ENCODE measurements around the gene PGD. TPM values are rescaled to one million over a fixed set of nuclear protein-coding genes. Genes with fewer than 3 reads are reported as not detected.
"Not testable (repeated sequence)": the region's sequence is repeated elsewhere in the genome, so short reads cannot be mapped to it uniquely, and the experiment has no call there.

Gene PGD
- total and polyA plus RNA-seq, 3 experiments from 2014 or later, result 42.4 to 116 (median 115) TPM

DNA sequence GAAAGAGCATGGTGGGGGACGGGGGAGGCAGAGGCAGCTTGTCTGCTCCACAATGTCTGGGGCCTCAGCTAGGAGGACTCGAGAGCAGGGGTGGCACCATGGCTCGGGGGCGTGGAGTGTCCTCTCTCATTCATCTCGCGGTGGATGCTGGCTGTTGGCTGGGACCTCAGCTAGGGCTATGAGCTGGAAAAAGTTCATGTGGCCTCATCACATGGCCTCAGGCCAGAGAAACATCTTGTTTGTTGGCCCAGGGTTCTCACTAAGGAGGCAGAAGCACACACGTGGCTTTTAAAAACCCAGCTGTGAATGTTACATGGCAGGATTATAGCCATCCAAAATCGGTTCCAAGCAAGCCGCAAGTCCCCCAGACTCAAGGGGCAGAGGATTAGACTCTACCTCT, 25.2 kb downstream of the PGD start:
- Histone ChIP-seq H3K4me3 (ENCODE audit: low read length) (no peak overlapping the region), H3K27me3 (ENCODE audit: insufficient read depth, low read length, poor library complexity, severe bottlenecking) (no peaks in the 10 kb centered on the region), H3K4me1 (ENCODE audit: insufficient read depth, low read length) (peaks cover under 1% of the 10 kb centered on the region), H3K9me3 (ENCODE audit: low read length) (no peaks in the 10 kb centered on the region), H3K27ac (ENCODE audit: low read depth, low read length) (no peak overlapping the region), H3K36me3 (ENCODE audit: insufficient read depth, low read length) (no peaks in the 10 kb centered on the region)
- Mint-ChIP-seq H3K4me3 (no peak overlapping the region), H3K27ac (no peak overlapping the region), H3K9me3 (no peaks in the 10 kb centered on the region), H3K36me3 (peaks cover 0 to 21% (median 13%) of the 10 kb centered on the region in 3 donors), H3K4me1 (peaks cover 2 to 6% (median 4%) of the 10 kb centered on the region in 3 donors), H3K27me3 (peaks cover 0 to 1% of the 10 kb centered on the region in 2 donors)
- ChIA-PET POLR2A (no interaction called here), CTCF (interaction anchor here (0.5 to 1.4 kb wide), 3 partner anchors 30 to 550 kb away, joined by 3 read pairs; no protein-coding TSS in a partner anchor)
- DNase-seq, result no peak

DNA sequence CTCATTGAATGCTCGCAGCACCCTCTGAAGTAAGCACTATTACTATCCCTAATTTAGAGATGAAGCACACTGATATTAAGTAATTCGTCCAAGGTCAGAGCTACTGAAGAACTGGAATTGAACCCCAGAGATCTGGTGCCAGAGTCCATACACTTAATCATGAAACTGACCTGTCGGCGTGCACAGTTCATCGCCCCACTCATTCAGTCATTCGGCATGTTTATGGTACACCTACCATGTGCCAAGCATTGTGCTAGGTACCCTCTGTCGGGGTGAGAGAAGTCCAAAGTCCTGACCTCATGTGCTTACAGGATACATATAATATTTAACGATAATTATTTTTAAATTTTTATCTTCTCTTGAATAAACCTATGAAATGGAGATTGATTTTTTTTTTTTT, 25.8 kb downstream of the PGD start:
- H3K4me1 Mint-ChIP-seq, result peaks cover 2 to 10% (median 5%) of the 10 kb centered on the region in 3 donors
- H3K36me3 Mint-ChIP-seq, result peaks cover 0 to 15% (median 7%) of the 10 kb centered on the region in 3 donors
- H3K27me3 Mint-ChIP-seq, result peaks cover 0 to 1% of the 10 kb centered on the region in 2 donors
- no peaks in the 10 kb centered on the region for H3K36me3 ChIP-seq (ENCODE audit: insufficient read depth, low read length)
- CTCF ChIA-PET, result interaction anchor here (0.6 to 1.4 kb wide), 2 partner anchors 74 to 550 kb away, joined by 3 read pairs; no protein-coding TSS in a partner anchor
- H3K27ac ChIP-seq (ENCODE audit: low read depth, low read length), result no peak overlapping the region
- no peak overlapping the region for H3K4me3 ChIP-seq (ENCODE audit: low read length)
- no peak overlapping the region for H3K4me3 Mint-ChIP-seq
- no peaks in the 10 kb centered on the region for H3K9me3 Mint-ChIP-seq
- H3K27me3 ChIP-seq (ENCODE audit: insufficient read depth, low read length, poor library complexity, severe bottlenecking), result no peaks in the 10 kb centered on the region
- H3K27ac Mint-ChIP-seq, result no peak overlapping the region
- H3K4me1 ChIP-seq (ENCODE audit: insufficient read depth, low read length), result peaks cover 7% of the 10 kb centered on the region
- POLR2A ChIA-PET, result no interaction called here
- no peaks in the 10 kb centered on the region for H3K9me3 ChIP-seq (ENCODE audit: low read length)
- DNase-seq, result no peak

DNA sequence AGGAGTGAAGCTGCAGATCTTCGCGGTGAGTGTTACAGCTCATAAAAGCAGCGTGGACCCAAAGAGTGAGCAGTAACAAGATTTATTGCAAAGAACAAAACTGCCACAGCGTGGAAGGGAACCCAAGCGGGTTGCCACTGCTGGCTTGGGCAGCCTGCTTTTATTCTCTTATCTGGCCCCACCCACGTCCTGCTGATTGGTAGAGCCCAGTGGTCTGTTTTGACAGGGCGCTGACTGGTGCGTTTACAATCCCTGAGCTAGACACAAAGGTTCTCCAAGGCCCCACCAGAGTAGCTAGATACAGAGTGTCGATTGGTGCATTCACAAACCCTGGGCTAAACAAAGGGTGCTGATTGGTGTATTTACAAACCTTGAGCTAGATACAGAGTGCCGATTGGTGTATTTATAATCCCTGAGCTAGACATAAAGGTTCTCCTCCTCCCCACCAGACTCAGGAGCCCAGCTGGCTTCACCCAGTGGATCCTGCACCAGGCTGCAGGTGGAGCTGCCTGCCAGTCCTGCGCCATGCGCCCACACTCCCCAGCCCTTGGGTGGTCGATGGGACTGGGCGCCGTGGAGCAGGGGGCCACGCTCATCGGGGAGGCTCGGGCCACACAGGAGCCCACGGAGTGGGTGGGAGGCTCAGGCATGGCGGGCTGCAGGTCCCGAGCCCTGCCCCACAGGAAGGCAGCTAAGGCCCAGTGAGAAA, 27.1 kb downstream of the PGD start:
- H3K4me1 Mint-ChIP-seq, result peaks cover 10 to 19% (median 15%) of the 10 kb centered on the region in 3 donors
- H3K4me3 Mint-ChIP-seq; H3K4me3 ChIP-seq (ENCODE audit: low read length); H3K36me3 Mint-ChIP-seq; H3K27me3 ChIP-seq (ENCODE audit: insufficient read depth, low read length, poor library complexity, severe bottlenecking); H3K36me3 ChIP-seq (ENCODE audit: insufficient read depth, low read length); H3K27me3 Mint-ChIP-seq; POLR2A ChIA-PET; H3K9me3 Mint-ChIP-seq; H3K27ac Mint-ChIP-seq; DNase-seq; H3K27ac ChIP-seq (ENCODE audit: low read depth, low read length); H3K9me3 ChIP-seq (ENCODE audit: low read length): not testable (repeated sequence)
- H3K4me1 ChIP-seq (ENCODE audit: insufficient read depth, low read length), result peaks cover 13% of the 10 kb centered on the region
- CTCF ChIA-PET, result interaction anchor here (1.0 kb wide), 2 partner anchors 10 to 215 kb away, joined by 3 read pairs; partner anchors contain the start of gene KIF1B

DNA sequence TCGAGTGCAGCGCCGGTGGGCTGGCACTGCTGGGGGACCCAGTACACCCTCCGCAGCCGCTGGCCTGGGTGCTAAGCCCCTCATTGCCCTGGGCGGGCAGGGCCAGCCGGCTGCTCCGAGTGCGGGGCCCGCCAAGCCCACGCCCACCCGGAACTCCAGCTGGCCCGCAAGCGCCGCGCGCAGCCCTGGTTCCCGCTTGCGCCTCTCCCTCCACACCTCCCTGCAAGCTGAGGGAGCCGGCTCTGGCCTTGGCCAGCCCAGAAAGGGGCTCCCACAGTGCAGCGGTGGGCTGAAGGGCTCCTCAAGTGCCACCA, 27.6 kb downstream of the PGD start:
- CTCF ChIA-PET, result interaction anchor here (1.0 kb wide), 1 partner anchor 216 kb away, joined by 3 read pairs; the partner anchor contains the start of gene KIF1B
- peaks cover 18% of the 10 kb centered on the region for H3K4me1 ChIP-seq (ENCODE audit: insufficient read depth, low read length)
- H3K36me3 Mint-ChIP-seq; H3K9me3 Mint-ChIP-seq; H3K36me3 ChIP-seq (ENCODE audit: insufficient read depth, low read length); H3K9me3 ChIP-seq (ENCODE audit: low read length); POLR2A ChIA-PET; H3K4me3 ChIP-seq (ENCODE audit: low read length); H3K27ac ChIP-seq (ENCODE audit: low read depth, low read length); H3K27me3 Mint-ChIP-seq; DNase-seq; H3K4me3 Mint-ChIP-seq; H3K27ac Mint-ChIP-seq; H3K27me3 ChIP-seq (ENCODE audit: insufficient read depth, low read length, poor library complexity, severe bottlenecking): not testable (repeated sequence)
- H3K4me1 Mint-ChIP-seq, result peaks cover 15 to 25% (median 20%) of the 10 kb centered on the region in 3 donors

DNA sequence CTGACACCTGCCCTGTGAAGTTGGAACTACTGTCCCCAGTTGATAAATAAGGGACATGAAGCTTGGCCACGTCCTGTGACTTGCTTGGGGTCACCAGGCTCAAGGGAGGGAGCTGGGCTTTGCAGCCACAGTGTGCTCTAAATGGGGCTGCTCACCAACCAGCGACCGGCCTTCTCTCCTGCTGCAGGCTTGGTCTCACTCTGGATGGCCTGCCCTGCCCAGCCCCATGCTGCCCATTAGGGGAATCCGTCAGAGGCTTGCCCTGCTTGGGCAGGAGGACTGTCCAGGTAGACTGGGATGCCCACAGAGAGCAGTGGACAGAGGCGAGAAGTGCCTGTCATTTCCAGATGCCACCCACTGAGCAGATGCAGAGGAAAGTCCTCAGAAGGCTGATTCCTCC, 30.1 kb downstream of the PGD start:
- ChIA-PET POLR2A (no interaction called here), CTCF (interaction anchor here (0.6 to 3.6 kb wide), 13 partner anchors 11 to 1001 kb away, joined by 3 to 37 read pairs (median 3); partner anchors contain the start of genes KIF1B and PGD)
- H3K36me3 Mint-ChIP-seq, result peaks cover 0 to 3% (median 0%) of the 10 kb centered on the region in 3 donors
- peaks cover 15 to 33% (median 21%) of the 10 kb centered on the region in 3 donors for H3K4me1 Mint-ChIP-seq
- no peaks in the 10 kb centered on the region for H3K9me3 Mint-ChIP-seq
- Histone ChIP-seq H3K4me3 (ENCODE audit: low read length) (no peak overlapping the region), H3K4me1 (ENCODE audit: insufficient read depth, low read length) (peaks cover 18% of the 10 kb centered on the region), H3K9me3 (ENCODE audit: low read length) (no peaks in the 10 kb centered on the region), H3K27me3 (ENCODE audit: insufficient read depth, low read length, poor library complexity, severe bottlenecking) (no peaks in the 10 kb centered on the region), H3K27ac (ENCODE audit: low read depth, low read length) (no peak overlapping the region), H3K36me3 (ENCODE audit: insufficient read depth, low read length) (no peaks in the 10 kb centered on the region)
- DNase-seq, result no peak
- H3K4me3 Mint-ChIP-seq, result peak overlapping the region in 5 of 7 donors; percentile 66 to 93 (median 88)
- H3K27ac Mint-ChIP-seq, result peak overlapping the region in 2 of 8 donors; percentile 7 to 83
- H3K27me3 Mint-ChIP-seq, result peaks cover 0 to 1% of the 10 kb centered on the region in 2 donors

DNA sequence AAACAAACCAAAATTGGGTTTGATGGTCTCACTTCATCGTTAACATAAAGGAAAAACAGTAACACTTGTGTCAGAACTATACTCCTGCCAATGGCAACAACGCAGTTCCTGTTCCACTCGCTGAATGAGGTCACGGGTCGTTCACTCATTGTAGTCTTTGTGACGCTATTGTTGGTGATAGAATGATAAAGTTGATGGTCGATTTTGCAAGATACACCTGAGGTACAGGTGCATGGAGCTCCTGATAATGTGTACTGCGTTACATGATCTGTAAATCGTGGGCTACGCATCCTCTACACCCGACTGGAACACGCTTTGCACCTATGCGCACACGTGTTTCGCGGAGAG, 31.0 kb downstream of the PGD start:
- Histone ChIP-seq H3K9me3 (ENCODE audit: low read length) (no peaks in the 10 kb centered on the region), H3K27me3 (ENCODE audit: insufficient read depth, low read length, poor library complexity, severe bottlenecking) (no peaks in the 10 kb centered on the region), H3K4me1 (ENCODE audit: insufficient read depth, low read length) (peaks cover 18% of the 10 kb centered on the region), H3K4me3 (ENCODE audit: low read length) (peak overlapping the region; percentile 82), H3K27ac (ENCODE audit: low read depth, low read length) (peak overlapping the region; percentile 82), H3K36me3 (ENCODE audit: insufficient read depth, low read length) (no peaks in the 10 kb centered on the region)
- peaks cover 0 to 3% (median 0%) of the 10 kb centered on the region in 3 donors for H3K36me3 Mint-ChIP-seq
- peak overlapping the region; percentile 83 to 95 (median 90) for H3K27ac Mint-ChIP-seq
- H3K4me1 Mint-ChIP-seq, result peaks cover 15 to 33% (median 21%) of the 10 kb centered on the region in 3 donors
- no peaks in the 10 kb centered on the region for H3K9me3 Mint-ChIP-seq
- peaks cover 0 to 1% of the 10 kb centered on the region in 2 donors for H3K27me3 Mint-ChIP-seq
- peak in 1 of 5 donors; percentile 1 for DNase-seq
- CTCF ChIA-PET, result interaction anchor here (0.6 to 3.6 kb wide), 25 partner anchors 9 to 1002 kb away, joined by 3 to 37 read pairs (median 3); partner anchors contain the start of genes KIF1B and PGD
- peak overlapping the region; percentile 83 to 96 (median 89) for H3K4me3 Mint-ChIP-seq
- POLR2A ChIA-PET, result interaction anchor here (0.6 to 0.7 kb wide), 2 partner anchors 23 to 1288 kb away, joined by 4 to 7 read pairs; no protein-coding TSS in a partner anchor

DNA sequence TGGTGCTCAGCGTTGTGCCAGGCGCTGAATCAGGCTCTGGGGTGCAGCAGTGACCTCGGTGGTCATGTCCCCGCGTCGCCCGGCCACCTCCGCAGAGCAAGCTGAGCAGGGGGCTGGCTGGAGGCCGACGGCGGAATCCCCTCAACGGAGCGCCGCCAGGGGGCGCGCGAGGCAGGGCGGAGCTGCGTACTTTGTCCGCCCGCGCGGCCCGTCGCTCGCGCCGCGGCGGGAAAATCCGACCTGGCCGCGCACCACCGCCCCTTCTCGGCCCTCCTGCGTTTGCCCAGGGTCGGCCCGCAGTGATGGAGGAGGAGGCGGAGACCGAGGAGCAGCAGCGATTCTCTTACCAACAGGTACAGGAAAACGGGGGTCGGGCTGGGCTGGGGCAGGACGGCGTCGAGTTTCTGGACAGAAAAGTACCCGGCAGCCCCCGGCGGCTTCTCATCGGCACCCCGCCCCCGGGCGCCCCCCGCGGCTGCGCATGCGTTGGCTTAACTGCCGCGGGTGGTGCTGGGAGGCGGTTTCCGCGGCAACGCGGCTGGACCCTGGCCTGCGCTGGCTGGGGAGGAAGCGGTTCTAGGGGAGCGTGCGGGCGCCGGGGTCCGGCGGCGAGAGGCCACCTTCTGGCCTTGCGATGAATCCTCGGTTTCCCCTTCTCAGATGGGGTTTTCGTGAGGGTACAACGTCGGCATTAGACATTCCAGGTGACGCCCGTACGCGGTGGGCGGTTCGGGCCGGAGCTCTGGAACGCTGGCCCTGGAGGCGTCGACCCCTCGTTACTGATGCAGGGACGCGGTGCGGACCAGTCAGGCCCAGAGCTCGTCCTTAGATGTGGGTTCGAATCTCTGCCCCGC, 31.6 kb downstream of the PGD start, which contains the start of gene CENPS:
Gene CENPS (plus strand): TSS at position 218 of the 854 bp plus-strand sequence. CDS start 85 bp downstream, at position 303.
- H3K4me3 ChIP-seq (ENCODE audit: low read length), result peak within 1 kb of the TSS; percentile 82
- H3K27ac ChIP-seq (ENCODE audit: low read depth, low read length), result peak within 1 kb of the TSS; percentile 82
- no peaks in the 10 kb centered on the region for H3K9me3 ChIP-seq (ENCODE audit: low read length)
- no peaks in the 10 kb centered on the region for H3K27me3 ChIP-seq (ENCODE audit: insufficient read depth, low read length, poor library complexity, severe bottlenecking)
- no peaks in the 10 kb centered on the region for H3K9me3 Mint-ChIP-seq
- H3K4me3 Mint-ChIP-seq, result peak within 1 kb of the TSS; percentile 83 to 96 (median 89)
- H3K4me1 Mint-ChIP-seq, result peaks cover 15 to 33% (median 21%) of the 10 kb centered on the region in 3 donors
- H3K36me3 ChIP-seq (ENCODE audit: insufficient read depth, low read length), result no peaks in the 10 kb centered on the region
- H3K27me3 Mint-ChIP-seq, result peaks cover 0 to 1% of the 10 kb centered on the region in 2 donors
- peaks cover 0 to 3% (median 0%) of the 10 kb centered on the region in 3 donors for H3K36me3 Mint-ChIP-seq
- CTCF ChIA-PET, result interaction anchor here (0.8 to 3.6 kb wide), 21 partner anchors 8 to 1002 kb away, joined by 3 to 37 read pairs (median 4); partner anchors contain the start of genes KIF1B and PGD
- POLR2A ChIA-PET, result interaction anchor here (0.7 kb wide), 1 partner anchor 1287 kb away, joined by 4 read pairs; no protein-coding TSS in a partner anchor
- DNase-seq, result peak; percentile 83 to 94 (median 91)
- H3K4me1 ChIP-seq (ENCODE audit: insufficient read depth, low read length), result peaks cover 18% of the 10 kb centered on the region
- H3K27ac Mint-ChIP-seq, result peak within 1 kb of the TSS; percentile 83 to 95 (median 90)
